ENCODE results near the gene ZNF264.
"Not testable (repeated sequence)": the region's sequence is repeated elsewhere in the genome, so short reads cannot be mapped to it uniquely, and the experiment has no call there.

ZNF264 gene

DNA sequence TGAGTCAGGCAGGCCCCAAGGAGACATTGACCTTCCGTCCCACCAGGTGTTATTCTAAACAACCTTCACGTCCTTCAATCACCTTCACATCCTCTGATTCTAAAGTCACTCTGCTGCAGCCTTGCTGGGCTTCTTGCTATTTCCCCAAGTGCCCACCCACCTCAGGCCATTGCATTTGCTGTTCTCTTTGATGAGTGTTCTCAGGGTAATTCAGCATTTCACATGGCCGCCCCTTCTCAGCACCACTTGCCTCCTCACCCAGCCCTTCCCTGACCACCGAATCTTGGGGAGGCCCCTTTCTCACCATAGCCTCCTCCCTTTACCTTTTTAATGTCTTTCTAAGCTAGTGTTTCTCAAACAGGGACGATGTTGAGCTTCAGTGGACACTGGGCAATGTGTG lies 53.8 kb downstream of the ZNF264 start:
- no peak for DNase-seq (ENCODE audit: low read depth)

DNA sequence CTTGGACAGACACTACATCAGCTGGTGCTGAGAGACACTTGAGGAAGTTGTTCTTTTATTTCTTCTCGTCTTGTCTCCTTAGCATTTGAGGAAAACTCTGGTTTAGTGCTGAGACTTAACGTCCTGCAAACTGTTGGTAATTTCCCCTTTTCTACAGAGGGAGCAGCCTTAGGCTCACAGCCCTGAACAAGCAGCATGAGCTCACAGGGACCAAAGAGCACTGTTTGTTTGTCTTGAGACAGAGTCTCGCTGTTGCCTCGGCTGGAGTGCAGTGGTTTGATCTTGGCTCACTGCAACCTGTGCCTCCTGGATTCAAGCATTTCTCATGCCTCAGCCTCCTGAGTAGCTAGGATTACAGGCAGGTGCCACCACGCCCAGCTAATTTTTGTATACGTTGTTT lies 54.7 kb downstream of the ZNF264 start:
- no peak for DNase-seq (ENCODE audit: low read depth)

DNA sequence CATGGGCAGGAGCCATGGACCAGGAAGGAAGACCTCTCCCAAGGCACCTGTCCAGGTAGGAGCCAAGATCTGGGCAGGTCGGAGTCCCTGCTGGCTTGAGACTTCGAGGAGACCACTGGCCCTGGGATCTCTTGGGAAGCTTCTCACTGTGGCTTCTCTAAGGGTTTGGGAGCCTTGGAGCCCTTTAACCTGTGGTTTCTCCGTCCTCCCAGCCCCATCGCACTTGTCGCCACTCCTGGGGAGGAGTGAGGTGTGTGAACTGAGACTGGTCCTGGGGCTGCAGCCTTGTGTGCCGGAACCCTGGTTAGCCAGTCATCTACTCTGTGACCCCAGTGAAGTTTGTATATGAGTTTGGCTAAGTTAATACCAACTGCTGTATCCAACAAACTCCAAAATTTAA lies 57.3 kb downstream of the ZNF264 start:
- DNase-seq (ENCODE audit: low read depth): no peak

DNA sequence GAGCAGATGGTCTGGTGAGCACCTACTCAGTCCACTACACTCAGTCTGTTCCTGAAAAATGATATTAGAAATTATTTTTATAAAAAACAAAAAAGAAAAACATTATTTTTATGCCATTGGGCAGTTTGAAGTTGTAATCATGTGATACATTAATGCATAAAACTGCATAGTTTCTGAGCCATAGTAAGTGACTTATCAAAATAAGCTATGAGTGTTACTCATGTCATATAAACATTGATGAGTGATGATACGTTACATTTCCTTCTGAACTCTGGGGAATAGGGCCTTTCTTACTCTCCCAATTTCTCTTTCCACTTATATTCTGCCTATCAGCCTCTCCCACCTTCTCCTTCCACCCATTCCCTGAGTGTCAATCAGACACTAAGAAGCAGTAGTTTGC lies 58.0 kb downstream of the ZNF264 start:
- no peak for DNase-seq (ENCODE audit: low read depth)

DNA sequence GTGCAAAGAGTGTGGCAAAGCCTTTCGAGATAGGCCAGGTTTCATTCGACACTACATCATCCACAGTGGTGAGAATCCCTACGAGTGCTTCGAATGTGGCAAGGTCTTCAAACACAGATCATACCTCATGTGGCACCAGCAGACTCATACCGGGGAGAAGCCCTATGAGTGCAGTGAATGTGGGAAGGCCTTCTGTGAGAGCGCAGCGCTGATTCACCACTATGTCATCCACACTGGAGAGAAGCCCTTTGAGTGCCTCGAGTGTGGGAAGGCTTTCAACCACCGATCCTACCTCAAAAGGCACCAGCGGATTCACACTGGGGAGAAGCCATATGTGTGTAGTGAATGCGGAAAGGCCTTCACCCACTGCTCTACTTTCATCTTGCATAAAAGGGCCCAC lies 62.5 kb downstream of the ZNF264 start:
- DNase-seq (ENCODE audit: low read depth): not testable (repeated sequence)

DNA sequence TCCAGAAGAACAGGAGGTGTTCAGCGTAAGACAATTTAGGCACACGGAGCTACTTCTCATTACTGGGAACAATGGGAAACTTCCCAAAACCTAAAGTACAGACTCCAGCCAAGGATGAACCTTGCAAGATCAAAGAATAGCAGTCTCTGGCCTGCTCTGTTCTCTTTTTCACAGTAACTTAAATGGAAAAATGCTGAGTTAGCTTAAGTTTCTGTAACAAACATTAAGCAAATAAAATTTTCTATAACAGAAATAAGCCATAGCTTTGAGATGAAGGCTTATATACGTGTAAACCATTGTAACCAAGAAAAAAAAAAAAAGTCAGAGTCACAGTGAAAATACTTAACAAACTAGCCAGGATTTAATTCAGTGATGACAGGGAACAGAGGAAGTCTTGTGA lies 70.7 kb downstream of the ZNF264 start:
- DNase-seq (ENCODE audit: low read depth): no peak

DNA sequence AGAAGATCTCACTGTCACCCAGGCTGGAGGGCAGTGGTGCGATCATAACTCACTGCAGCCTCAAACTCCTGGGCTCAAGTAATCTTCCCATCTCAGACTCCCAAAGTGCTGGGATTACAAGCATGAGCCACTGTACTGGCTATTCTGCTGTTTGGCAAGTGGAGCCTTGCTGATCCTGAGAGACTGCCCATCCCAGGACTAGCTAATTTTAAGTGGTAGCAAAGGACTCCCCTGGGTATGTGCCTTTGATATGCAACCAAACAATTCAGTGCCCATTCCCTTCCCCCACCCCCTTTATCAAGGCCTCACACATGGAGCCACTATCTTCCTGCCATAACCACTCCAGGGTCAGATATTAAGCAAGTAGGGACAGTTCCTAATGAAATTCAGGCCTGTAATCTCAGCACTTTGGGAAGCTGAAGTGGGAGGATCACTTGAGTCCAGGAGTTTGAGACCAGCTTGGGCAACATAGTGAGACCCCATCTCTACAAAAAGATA lies 72.0 kb downstream of the ZNF264 start:
- DNase-seq (ENCODE audit: low read depth): no peak

DNA sequence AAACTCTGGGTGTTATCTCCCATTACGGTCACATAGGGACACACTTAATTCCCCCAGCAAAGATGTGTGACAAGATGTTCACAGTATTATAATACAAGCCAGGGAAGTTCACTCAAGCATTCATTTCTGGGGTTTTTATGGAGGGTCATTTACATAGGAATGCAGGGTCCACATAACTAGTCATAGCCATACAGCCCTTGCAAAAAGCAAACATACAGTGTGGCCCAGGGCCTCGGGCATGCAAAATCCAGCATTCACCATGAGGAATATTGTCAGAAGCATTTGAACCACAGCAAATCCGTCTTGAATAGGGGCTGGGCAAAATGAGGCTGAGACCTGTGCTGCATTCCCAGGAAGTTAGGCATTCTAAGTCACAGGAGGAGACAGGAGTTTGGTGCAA lies 76.0 kb downstream of the ZNF264 start:
- DNase-seq (ENCODE audit: low read depth): no peak

DNA sequence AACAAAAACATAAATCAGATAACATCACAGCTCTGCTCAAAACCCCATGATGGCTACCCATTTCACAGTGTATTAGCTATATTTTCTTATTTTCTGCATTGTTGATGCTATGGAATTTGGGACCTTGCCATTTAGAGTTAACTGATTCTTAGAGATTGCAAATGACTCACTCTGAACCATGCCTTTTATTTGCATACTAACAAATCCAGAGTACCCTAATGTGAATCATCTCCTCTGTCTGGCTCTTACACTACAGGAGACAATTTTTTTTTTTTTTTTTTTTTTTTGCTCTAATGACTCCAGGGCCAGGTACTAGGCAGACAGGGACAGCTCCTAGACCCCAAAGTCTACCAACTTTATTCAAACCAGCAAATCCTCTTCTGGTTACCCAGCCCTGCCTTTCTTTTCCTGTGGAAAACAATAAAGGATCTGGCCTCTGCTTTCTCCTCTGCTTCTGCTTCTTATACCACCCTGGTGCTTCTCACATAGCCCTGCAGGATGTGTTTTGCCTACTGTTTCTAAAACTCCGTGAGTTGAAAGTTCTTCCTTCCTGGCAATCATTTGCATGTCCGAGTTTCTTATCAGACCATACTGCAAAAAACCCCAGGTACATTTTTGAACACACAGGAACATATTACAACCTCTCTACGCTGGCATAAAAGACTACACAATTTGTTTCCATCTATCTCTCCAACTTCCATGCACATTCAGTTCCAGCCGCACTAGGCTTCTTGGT lies 78.4 kb downstream of the ZNF264 start:
- DNase-seq (ENCODE audit: low read depth): no peak

DNA sequence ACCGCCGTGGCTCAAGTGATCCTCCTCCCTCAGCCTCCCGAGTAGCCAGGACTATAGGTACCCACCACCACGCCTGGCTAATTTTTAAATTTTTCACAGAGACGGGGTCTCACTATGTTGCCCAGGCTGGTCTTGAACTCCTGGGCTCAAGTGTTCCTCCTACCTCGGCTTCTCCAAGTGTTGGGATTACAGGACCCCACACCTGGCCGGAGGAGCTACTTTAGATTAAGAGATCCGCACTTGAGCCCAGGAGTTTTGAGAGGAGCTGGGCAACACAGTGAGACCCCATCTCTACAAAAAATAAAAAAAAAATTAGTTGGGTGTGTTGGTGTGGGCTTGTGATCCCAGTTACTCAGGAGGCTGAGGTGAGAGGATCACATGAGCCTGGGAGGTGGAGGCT lies 80.0 kb downstream of the ZNF264 start:
- no peak for DNase-seq (ENCODE audit: low read depth)
